HCT116 (cell line): ENCODE results near the gene C11orf98.

Experiments used
- CTCF ChIP-seq, 3 experiments: fragments of 200-600 bp in 1 of 3; sonication (generic) in 1 of 3; IDR thresholded peaks in 2 of 3; conservative IDR thresholded peaks in 1 of 3; 2 replicates each; pipeline ENCODE4 v1.5.1; 2012 to 2017; ENCODE audit warnings: low read depth in 2 of 3, low read length in 2 of 3, antibody characterized with exemption in 1 of 3, borderline replicate concordance in 1 of 3, control low read depth in 1 of 3, mild to moderate bottlenecking in 1 of 3, mixed read lengths in 1 of 3, mixed run types in 1 of 3, moderate library complexity in 1 of 3; ENCODE audit not compliant: insufficient read depth in 1 of 3
- EZH2 ChIP-seq: fragments of 200-600 bp; sonication (generic); IDR thresholded peaks from 2 replicates; pipeline ENCODE4 v1.6.1; 2017; ENCODE audit warnings: antibody characterized with exemption, mixed run types
- POLR2A ChIP-seq: IDR thresholded peaks from 2 replicates; pipeline ENCODE4 v1.7.0; 2011; ENCODE audit warnings: borderline replicate concordance; ENCODE audit not compliant: insufficient read depth, insufficient read length; ENCODE audit errors: extremely low read depth
- REST ChIP-seq: IDR thresholded peaks from 2 replicates; pipeline ENCODE4 v1.6.1; 2012; ENCODE audit warnings: low read depth
- SIN3A ChIP-seq: IDR thresholded peaks from 2 replicates; pipeline ENCODE4 v1.6.1; 2012; ENCODE audit warnings: low read depth
- YY1 ChIP-seq: IDR thresholded peaks from 2 replicates; pipeline ENCODE4 v1.6.1; 2011; ENCODE audit warnings: low read length, low read depth, moderate library complexity, mild to moderate bottlenecking; ENCODE audit not compliant: insufficient replicate concordance; ENCODE audit errors: extremely low read depth

GRCh38 chr11:62613291-62613778 lies 51.7 kb downstream of the C11orf98 start:
- TF ChIP-seq CTCF (IDR thresholded peaks at IDR 0.05 in 2 of 3, conservative IDR thresholded peaks at IDR 0.05 in 1 of 3; ENCODE audit: borderline replicate concordance in 1 of 3, insufficient read depth in 1 of 3, low read depth in 2 of 3, low read length in 2 of 3) = no peak
- TF ChIP-seq POLR2A = no peak
- TF ChIP-seq YY1 = no peak
- TF ChIP-seq EZH2 = no peak
- TF ChIP-seq REST = no peak
- TF ChIP-seq SIN3A = no peak
